WTC11 (cell line): ENCODE results near the gene TLE6. TPM values are rescaled to one million over a fixed set of nuclear protein-coding genes. Genes with fewer than 3 reads are reported as not detected.
A peak's percentile ranks its signal among the peaks of the same experiment; 100 is the strongest.
"Not testable (repeated sequence)": the region's sequence is repeated elsewhere in the genome, so short reads cannot be mapped to it uniquely, and the experiment has no call there.

ENCODE experiments used
- ATAC-seq: fragments of 200-7000 bp; cut with Tn5 transposase; 2 replicates; pipeline ENCODE4 v1.10.0; 2021; ENCODE audit warnings: mild to moderate bottlenecking, moderate library complexity
- CTCF ChIA-PET: fragments of 300-600 bp; sonication (Branson Sonifier 250); formaldehyde crosslinking; loops from one replicate; lab custom pipeline; 2021; ENCODE audit warnings: antibody characterized with exemption; lab: Charles Lee
- POLR2A ChIA-PET: fragments of 350-600 bp; sonication (Branson Sonifier 250); formaldehyde crosslinking; loops from one replicate; lab custom pipeline; 2021; ENCODE audit warnings: antibody characterized with exemption; lab: Charles Lee
- DNase-seq: peaks from one replicate; pipeline ENCODE4 v3.0.0; 2021; ENCODE audit warnings: low spot score
- H3K27ac Mint-ChIP-seq: 2 replicates; pipeline ENCODE4 v1.8.0; 2021; ENCODE audit warnings: mixed read lengths
- H3K27me3 Mint-ChIP-seq: 2 replicates; pipeline ENCODE4 v1.8.0; 2021; ENCODE audit warnings: low read depth, mild to moderate bottlenecking, moderate library complexity, mixed read lengths
- H3K36me3 Mint-ChIP-seq: 2 replicates; pipeline ENCODE4 v1.8.0; 2021; ENCODE audit warnings: mixed read lengths
- H3K4me1 Mint-ChIP-seq: 2 replicates; pipeline ENCODE4 v1.8.0; 2022; ENCODE audit warnings: mixed read lengths
- H3K4me3 Mint-ChIP-seq: 2 replicates; pipeline ENCODE4 v1.8.0; 2021; ENCODE audit warnings: mild to moderate bottlenecking, moderate library complexity, mixed read lengths
- H3K9me3 Mint-ChIP-seq: 2 replicates; pipeline ENCODE4 v1.8.0; 2021; ENCODE audit warnings: mixed read lengths
- EMX1 ChIP-seq: fragments of 250-450 bp; sonication (Bioruptor Pico); IDR thresholded peaks from 2 replicates; pipeline ENCODE4 v1.8.0; 2021; ENCODE audit warnings: mild to moderate bottlenecking
- ESRRA ChIP-seq: sonication (generic); formaldehyde crosslinking; IDR thresholded peaks from 2 replicates; pipeline ENCODE4 v1.8.1; 2022; ENCODE audit warnings: mild to moderate bottlenecking, missing genetic modification reagents, borderline replicate concordance
- GTF2I ChIP-seq: fragments of 250-450 bp; sonication (Bioruptor Pico); conservative IDR thresholded peaks from 2 replicates; pipeline ENCODE4 v1.4.0; 2021; ENCODE audit warnings: mild to moderate bottlenecking
- HMGA2 ChIP-seq: fragments of 250-450 bp; sonication (Bioruptor Pico); IDR thresholded peaks from 2 replicates; pipeline ENCODE4 v1.4.0; 2021; ENCODE audit warnings: mild to moderate bottlenecking, moderate library complexity
- JUN ChIP-seq: sonication (generic); formaldehyde crosslinking; IDR thresholded peaks from 2 replicates; pipeline ENCODE4 v1.8.0; 2023; ENCODE audit warnings: mild to moderate bottlenecking, missing genetic modification reagents
- KAT7 ChIP-seq: sonication (generic); formaldehyde crosslinking; IDR thresholded peaks from 2 replicates; pipeline ENCODE4 v1.8.1; 2023; ENCODE audit warnings: missing genetic modification reagents, mild to moderate bottlenecking, borderline replicate concordance
- MYBL2 ChIP-seq: sonication (generic); formaldehyde crosslinking; IDR thresholded peaks from 2 replicates; pipeline ENCODE4 v1.8.1; 2023; ENCODE audit warnings: mild to moderate bottlenecking, moderate library complexity, missing genetic modification reagents
- NFYB ChIP-seq: sonication (generic); formaldehyde crosslinking; conservative IDR thresholded peaks from 2 replicates; pipeline ENCODE4 v1.8.0; 2022; ENCODE audit warnings: low read depth, missing genetic modification reagents
- NR1H2 ChIP-seq: sonication (generic); formaldehyde crosslinking; IDR thresholded peaks from 2 replicates; pipeline ENCODE4 v1.9.0; 2021; ENCODE audit warnings: mild to moderate bottlenecking, moderate library complexity, missing genetic modification reagents
- TEAD4 ChIP-seq: sonication (generic); formaldehyde crosslinking; IDR thresholded peaks from 2 replicates; pipeline ENCODE4 v1.8.0; 2022; ENCODE audit warnings: mild to moderate bottlenecking, missing genetic modification reagents
- ZNF138 ChIP-seq: sonication (generic); formaldehyde crosslinking; conservative IDR thresholded peaks from 2 replicates; pipeline ENCODE4 v1.8.1; 2022; ENCODE audit warnings: mild to moderate bottlenecking, moderate library complexity, missing genetic modification reagents
- ZNF317 ChIP-seq: sonication (generic); formaldehyde crosslinking; IDR thresholded peaks from 2 replicates; pipeline ENCODE4 v1.8.1; 2023; ENCODE audit warnings: low read depth, mild to moderate bottlenecking, moderate library complexity, missing genetic modification reagents, borderline replicate concordance
- total RNA-seq: library from RNA; stranded (reverse); gene quantifications from 3 replicates; pipeline ENCODE4 v1.2.3, GENCODE V29; 2021
- TF ChIP-seq, protein P1 (sequence below): sonication (generic); formaldehyde crosslinking; IDR thresholded peaks from 2 replicates; pipeline ENCODE4 v1.8.1; 2023; ENCODE audit warnings: mild to moderate bottlenecking, missing genetic modification reagents, moderate library complexity
- TF ChIP-seq, protein P2 (sequence below): sonication (generic); formaldehyde crosslinking; IDR thresholded peaks from 2 replicates; pipeline ENCODE4 v1.8.1; 2022; ENCODE audit warnings: missing genetic modification reagents, borderline replicate concordance
- TF ChIP-seq, protein P3 (sequence below): sonication (generic); formaldehyde crosslinking; IDR thresholded peaks from 2 replicates; pipeline ENCODE4 v1.8.1; 2022; ENCODE audit warnings: mild to moderate bottlenecking, moderate library complexity, missing genetic modification reagents

Gene TLE6
- total RNA-seq, 1 experiment from 2014 or later, result 3.1 TPM

DNA sequence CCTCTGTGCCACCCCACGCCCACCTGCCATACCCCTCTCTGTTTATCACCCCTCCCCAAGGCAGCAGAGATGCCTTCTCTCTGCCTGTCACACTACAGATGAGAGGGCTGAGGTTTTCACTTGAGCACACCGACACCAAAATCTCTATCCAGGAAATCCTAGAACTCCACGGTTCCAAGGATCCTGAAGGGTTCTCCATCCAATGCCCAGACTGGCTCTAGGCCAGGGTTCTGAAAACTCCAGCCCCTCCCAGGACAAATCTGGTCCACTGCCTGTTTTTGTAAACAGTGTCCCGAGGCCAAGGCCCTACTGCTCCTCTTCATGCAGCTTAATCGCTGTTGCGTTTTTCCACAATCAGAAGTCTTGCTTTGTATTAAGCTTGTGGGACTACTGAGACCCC lies 31.6 kb downstream of the TLE6 start:
- no peak for DNase-seq
- peaks cover 4% of the 10 kb centered on the region; the same call in 1 of the 2 replicates for H3K4me1 Mint-ChIP-seq
- CTCF ChIA-PET, result no interaction called here
- H3K27ac Mint-ChIP-seq, result no peak overlapping the region
- no peaks in the 10 kb centered on the region for H3K36me3 Mint-ChIP-seq
- no peaks in the 10 kb centered on the region for H3K9me3 Mint-ChIP-seq
- H3K4me3 Mint-ChIP-seq, result no peak overlapping the region
- H3K27me3 Mint-ChIP-seq, result no peaks in the 10 kb centered on the region
- ATAC-seq, result no peak
- TF ChIP-seq, protein P1, sequence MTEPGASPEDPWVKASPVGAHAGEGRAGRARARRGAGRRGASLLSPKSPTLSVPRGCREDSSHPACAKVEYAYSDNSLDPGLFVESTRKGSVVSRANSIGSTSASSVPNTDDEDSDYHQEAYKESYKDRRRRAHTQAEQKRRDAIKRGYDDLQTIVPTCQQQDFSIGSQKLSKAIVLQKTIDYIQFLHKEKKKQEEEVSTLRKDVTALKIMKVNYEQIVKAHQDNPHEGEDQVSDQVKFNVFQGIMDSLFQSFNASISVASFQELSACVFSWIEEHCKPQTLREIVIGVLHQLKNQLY (CRISPR knock-in tag), result no peak
- no peak for TF ChIP-seq JUN (CRISPR knock-in tag)
- TF ChIP-seq ZNF317 (CRISPR knock-in tag), result no peak
- TF ChIP-seq, protein P2, sequence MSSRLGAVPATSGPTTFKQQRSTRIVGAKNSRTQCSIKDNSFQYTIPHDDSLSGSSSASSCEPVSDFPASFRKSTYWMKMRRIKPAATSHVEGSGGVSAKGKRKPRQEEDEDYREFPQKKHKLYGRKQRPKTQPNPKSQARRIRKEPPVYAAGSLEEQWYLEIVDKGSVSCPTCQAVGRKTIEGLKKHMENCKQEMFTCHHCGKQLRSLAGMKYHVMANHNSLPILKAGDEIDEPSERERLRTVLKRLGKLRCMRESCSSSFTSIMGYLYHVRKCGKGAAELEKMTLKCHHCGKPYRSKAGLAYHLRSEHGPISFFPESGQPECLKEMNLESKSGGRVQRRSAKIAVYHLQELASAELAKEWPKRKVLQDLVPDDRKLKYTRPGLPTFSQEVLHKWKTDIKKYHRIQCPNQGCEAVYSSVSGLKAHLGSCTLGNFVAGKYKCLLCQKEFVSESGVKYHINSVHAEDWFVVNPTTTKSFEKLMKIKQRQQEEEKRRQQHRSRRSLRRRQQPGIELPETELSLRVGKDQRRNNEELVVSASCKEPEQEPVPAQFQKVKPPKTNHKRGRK (CRISPR knock-in tag), result no peak
- TF ChIP-seq, all 79 proteins: peak for 0
- POLR2A ChIA-PET, result no interaction called here

DNA sequence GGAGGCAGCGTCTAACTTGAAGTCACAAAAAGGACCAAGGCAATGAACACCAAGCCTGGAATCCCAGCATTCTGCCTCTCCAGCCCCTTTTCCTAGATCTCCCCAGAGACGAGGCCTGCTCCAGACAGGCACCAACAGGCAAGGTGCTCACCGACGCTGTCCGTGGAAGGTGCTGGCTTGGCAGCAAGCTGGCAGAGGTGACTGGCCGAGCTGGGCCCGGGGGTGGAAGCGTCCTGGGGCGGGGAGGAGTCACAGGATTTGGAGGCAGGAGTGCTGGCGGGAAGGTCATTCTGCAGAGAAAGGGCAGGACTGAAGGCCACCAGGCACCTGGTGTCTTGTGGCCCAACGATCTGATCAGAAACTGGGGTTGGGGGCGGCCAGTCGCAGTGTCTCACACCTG lies 33.5 kb downstream of the TLE6 start:
- Mint-ChIP-seq H3K36me3 (no peaks in the 10 kb centered on the region), H3K9me3 (no peaks in the 10 kb centered on the region), H3K4me1 (peaks cover 4% of the 10 kb centered on the region; the same call in 1 of the 2 replicates), H3K27ac (no peak overlapping the region), H3K4me3 (no peak overlapping the region), H3K27me3 (no peaks in the 10 kb centered on the region)
- ATAC-seq, result no peak
- no peak for DNase-seq
- ChIA-PET POLR2A (no interaction called here), CTCF (no interaction called here)
- no peak for TF ChIP-seq NFYB (CRISPR knock-in tag)
- TF ChIP-seq TEAD4 (CRISPR knock-in tag), result no peak
- TF ChIP-seq EMX1 (CRISPR knock-in tag), result no peak
- no peak for TF ChIP-seq ESRRA
- TF ChIP-seq ZNF138 (CRISPR knock-in tag), result no peak

DNA sequence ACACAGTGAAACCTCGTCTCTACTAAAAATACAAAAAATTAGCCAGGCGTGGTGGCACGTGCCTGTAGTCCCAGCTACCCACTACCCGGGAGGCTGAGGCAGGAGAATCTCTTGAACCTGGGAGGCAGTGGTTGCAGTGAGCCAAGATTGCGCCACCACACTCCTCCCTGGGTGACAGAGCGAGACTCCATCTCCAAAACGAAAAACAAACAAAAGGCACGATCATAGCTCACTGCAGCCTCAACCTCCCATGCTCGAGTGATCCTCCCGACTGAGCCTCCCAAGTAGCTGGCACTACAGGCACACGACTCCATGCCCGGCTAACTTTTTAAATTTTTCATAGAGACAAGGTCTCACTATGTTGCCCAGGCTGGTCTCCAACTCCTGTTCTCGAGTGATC lies 34.7 kb downstream of the TLE6 start:
- H3K9me3 Mint-ChIP-seq, H3K4me1 Mint-ChIP-seq, H3K27ac Mint-ChIP-seq, H3K27me3 Mint-ChIP-seq, ATAC-seq, CTCF ChIA-PET, H3K4me3 Mint-ChIP-seq, DNase-seq, H3K36me3 Mint-ChIP-seq: not testable (repeated sequence)
- POLR2A ChIA-PET, result interaction anchor here (1.0 kb wide), 1 partner anchor 24 kb away, joined by 3 read pairs; no protein-coding TSS in a partner anchor

DNA sequence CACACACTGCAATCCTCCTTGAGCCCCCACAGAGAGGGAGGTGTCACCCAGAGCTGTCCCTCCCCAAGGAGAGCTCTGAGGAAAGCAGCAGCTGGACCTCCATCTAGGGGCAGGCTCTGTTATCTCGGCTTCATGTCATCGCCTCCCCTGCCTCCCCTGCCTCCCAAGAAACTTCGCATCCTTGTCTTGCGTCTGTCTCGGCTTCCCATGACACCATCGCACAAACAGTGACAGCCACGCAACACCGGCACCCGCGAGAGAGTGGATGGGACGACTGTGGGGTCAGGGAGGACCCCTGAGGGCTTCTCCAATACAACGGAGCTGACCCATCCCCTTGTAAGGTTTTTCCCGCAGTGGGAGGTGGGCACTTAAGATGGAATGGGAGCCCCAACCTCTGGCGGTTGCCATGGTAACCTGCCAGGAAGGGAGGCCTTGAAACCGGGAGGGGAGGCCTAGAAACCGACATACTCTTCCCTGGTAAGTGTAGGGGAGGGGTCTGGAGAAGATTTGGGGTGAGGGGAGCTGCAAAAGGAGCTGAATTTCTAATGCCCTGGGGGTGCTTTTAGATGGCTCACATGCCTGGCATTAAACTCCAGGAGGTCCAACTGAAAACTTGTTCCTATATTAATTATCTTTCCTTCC lies 35.4 kb downstream of the TLE6 start:
- ChIA-PET CTCF (interaction anchor here (0.8 kb wide), 1 partner anchor 116 kb away, joined by 3 read pairs; no protein-coding TSS in a partner anchor), POLR2A (interaction anchor here (0.6 to 1.0 kb wide), 2 partner anchors 23 to 83 kb away, joined by 3 read pairs; no protein-coding TSS in a partner anchor)
- Mint-ChIP-seq H3K4me3 (no peak overlapping the region), H3K4me1 (peaks cover 4% of the 10 kb centered on the region; the same call in 1 of the 2 replicates), H3K9me3 (no peaks in the 10 kb centered on the region), H3K27me3 (no peaks in the 10 kb centered on the region), H3K36me3 (no peaks in the 10 kb centered on the region), H3K27ac (no peak overlapping the region)
- TF ChIP-seq NR1H2 (no peak), HMGA2 (no peak), ZNF317 (CRISPR knock-in tag) (no peak), MYBL2 (CRISPR knock-in tag) (no peak), GTF2I (CRISPR knock-in tag) (peak; percentile 90), KAT7 (no peak)
- TF ChIP-seq, protein P3, sequence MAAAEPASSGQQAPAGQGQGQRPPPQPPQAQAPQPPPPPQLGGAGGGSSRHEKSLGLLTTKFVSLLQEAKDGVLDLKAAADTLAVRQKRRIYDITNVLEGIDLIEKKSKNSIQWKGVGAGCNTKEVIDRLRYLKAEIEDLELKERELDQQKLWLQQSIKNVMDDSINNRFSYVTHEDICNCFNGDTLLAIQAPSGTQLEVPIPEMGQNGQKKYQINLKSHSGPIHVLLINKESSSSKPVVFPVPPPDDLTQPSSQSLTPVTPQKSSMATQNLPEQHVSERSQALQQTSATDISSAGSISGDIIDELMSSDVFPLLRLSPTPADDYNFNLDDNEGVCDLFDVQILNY (CRISPR knock-in tag), result no peak
- peak; percentile 36 for DNase-seq
- no peak for ATAC-seq
